GM23338 (cell line): ENCODE data around the gene NSD1. TPM values are rescaled to one million over a fixed set of nuclear protein-coding genes. Genes with fewer than 3 reads are reported as not detected.
A peak's percentile ranks its signal among the peaks of the same experiment; 100 is the strongest.

ENCODE experiments used
- ATAC-seq: fragments of 200-7000 bp; cut with Tn5 transposase; 3 replicates; pipeline ENCODE4 v1.9.1; 2020
- DNase-seq: peaks from one replicate; pipeline ENCODE4 v3.0.0-alpha.2; 2015; ENCODE audit warnings: low spot score
- H2AFZ ChIP-seq: fragments of 200-600 bp; sonication (generic); 2 replicates; pipeline ENCODE4 v1.8.0; 2016; ENCODE audit warnings: antibody characterized with exemption, mild to moderate bottlenecking, moderate library complexity
- H3F3A ChIP-seq: fragments of 200-600 bp; sonication (generic); replicated peaks from 2 replicates; pipeline ENCODE4 v1.8.0; 2017; ENCODE audit warnings: antibody characterized with exemption, mixed run types, low read depth
- H3K27ac ChIP-seq: fragments of 200-600 bp; sonication (generic); 2 replicates; pipeline ENCODE4 v1.6.1; 2016; ENCODE audit warnings: low read depth
- H3K27me3 ChIP-seq: fragments of 200-600 bp; sonication (generic); 2 replicates; pipeline ENCODE4 v1.8.0; 2016; ENCODE audit warnings: mild to moderate bottlenecking, mixed run types, moderate library complexity; ENCODE audit not compliant: insufficient read depth
- H3K36me3 ChIP-seq: fragments of 200-600 bp; sonication (generic); 2 replicates; pipeline ENCODE4 v1.8.0; 2016; ENCODE audit warnings: mild to moderate bottlenecking; ENCODE audit not compliant: insufficient read depth
- H3K4me1 ChIP-seq: fragments of 200-600 bp; sonication (generic); 2 replicates; pipeline ENCODE4 v1.8.0; 2016; ENCODE audit warnings: mild to moderate bottlenecking, moderate library complexity; ENCODE audit not compliant: insufficient read depth
- H3K4me2 ChIP-seq: fragments of 200-600 bp; sonication (generic); 2 replicates; pipeline ENCODE4 v1.7.1; 2017; ENCODE audit warnings: mixed run types
- H3K4me3 ChIP-seq: fragments of 200-600 bp; sonication (generic); 2 replicates; pipeline ENCODE4 v1.6.1; 2016; ENCODE audit warnings: mixed run types
- H3K79me2 ChIP-seq: fragments of 200-600 bp; sonication (generic); replicated peaks from 2 replicates; pipeline ENCODE4 v1.8.0; 2017; ENCODE audit warnings: mild to moderate bottlenecking; ENCODE audit not compliant: insufficient read depth
- H3K9me2 ChIP-seq: fragments of 200-600 bp; sonication (generic); 2 replicates; pipeline ENCODE4 v1.8.0; 2017; ENCODE audit not compliant: insufficient read depth
- H4K20me1 ChIP-seq: fragments of 200-600 bp; sonication (generic); replicated peaks from 2 replicates; pipeline ENCODE4 v1.8.0; 2017; ENCODE audit warnings: mild to moderate bottlenecking; ENCODE audit not compliant: insufficient read depth
- H3K27ac Mint-ChIP-seq: 2 replicates; pipeline ENCODE4 v1.8.0; 2020; ENCODE audit warnings: inconsistent platforms, mild to moderate bottlenecking, moderate library complexity, mixed read lengths
- H3K27me3 Mint-ChIP-seq: 3 replicates; pipeline ENCODE4 v1.8.0; 2022; ENCODE audit warnings: low read depth, mild to moderate bottlenecking, moderate library complexity, mixed read lengths, inconsistent platforms; ENCODE audit not compliant: insufficient read depth, poor library complexity
- H3K36me3 Mint-ChIP-seq: 3 replicates; pipeline ENCODE4 v1.8.0; 2021; ENCODE audit warnings: low read depth, mild to moderate bottlenecking, inconsistent platforms, moderate library complexity, mixed read lengths
- H3K4me1 Mint-ChIP-seq: 3 replicates; pipeline ENCODE4 v1.8.0; 2020; ENCODE audit warnings: mild to moderate bottlenecking, inconsistent platforms, mixed read lengths
- H3K4me3 Mint-ChIP-seq: 3 replicates; pipeline ENCODE4 v1.8.0; 2021; ENCODE audit warnings: moderate library complexity, mild to moderate bottlenecking, inconsistent platforms, mixed read lengths
- H3K9me3 Mint-ChIP-seq: 3 replicates; pipeline ENCODE4 v1.8.0; 2020; ENCODE audit warnings: moderate library complexity, mild to moderate bottlenecking, inconsistent platforms, mixed read lengths
- CREB1 ChIP-seq: fragments of 250-450 bp; sonication (Bioruptor Pico); IDR thresholded peaks from 2 replicates; pipeline ENCODE4 v1.5.0; 2020; ENCODE audit warnings: low read depth, mild to moderate bottlenecking, moderate library complexity
- CTCF ChIP-seq, 2 experiments: fragments of 200-600 bp in 1 of 2; sonication (generic) in 1 of 2; conservative IDR thresholded peaks; 2 replicates each; pipeline versions ENCODE4 v1.5.1 to v1.6.1; 2016 to 2017; ENCODE audit warnings: antibody characterized with exemption in 2 of 2, low read depth in 2 of 2, mild to moderate bottlenecking in 2 of 2, moderate library complexity in 1 of 2
- ETS1 ChIP-seq: IDR thresholded peaks from 2 replicates; pipeline ENCODE4 v1.6.1; 2016; ENCODE audit warnings: antibody characterized with exemption
- EZH2 ChIP-seq: fragments of 200-600 bp; sonication (generic); IDR thresholded peaks from one replicate; pipeline ENCODE4 v1.8.0; 2017; ENCODE audit warnings: antibody characterized with exemption, mild to moderate bottlenecking, low read depth; ENCODE audit not compliant: unreplicated experiment
- EZH2phosphoT487 ChIP-seq: fragments of 200-600 bp; sonication (generic); IDR thresholded peaks from one replicate; pipeline ENCODE4 v1.8.1; 2018; ENCODE audit warnings: antibody characterized with exemption; ENCODE audit not compliant: unreplicated experiment
- JUNB ChIP-seq: IDR thresholded peaks from one replicate; pipeline ENCODE4 v1.6.1; 2016; ENCODE audit warnings: antibody characterized with exemption; ENCODE audit not compliant: unreplicated experiment
- NANOG ChIP-seq: IDR thresholded peaks from 2 replicates; pipeline ENCODE4 v1.6.1; 2016; ENCODE audit warnings: antibody characterized with exemption, borderline replicate concordance
- POLR2AphosphoS5 ChIP-seq: IDR thresholded peaks from 2 replicates; pipeline ENCODE4 v1.6.1; 2016; ENCODE audit warnings: antibody characterized with exemption, low read depth
- STAT1 ChIP-seq: IDR thresholded peaks from one replicate; pipeline ENCODE4 v1.6.1; 2016; ENCODE audit warnings: antibody characterized with exemption; ENCODE audit not compliant: unreplicated experiment
- ZNF114 ChIP-seq: fragments of 250-450 bp; sonication (Bioruptor Pico); IDR thresholded peaks from 2 replicates; pipeline ENCODE4 v1.5.0; 2020; ENCODE audit warnings: mild to moderate bottlenecking, moderate library complexity
- ZNF331 ChIP-seq: fragments of 250-450 bp; sonication (Bioruptor Pico); IDR thresholded peaks from 2 replicates; pipeline ENCODE4 v1.5.0; 2020; ENCODE audit warnings: low read depth, mild to moderate bottlenecking, moderate library complexity
- ZNF462 ChIP-seq: fragments of 250-450 bp; sonication (Bioruptor Pico); IDR thresholded peaks from 2 replicates; pipeline ENCODE4 v1.5.0; 2020; ENCODE audit warnings: mild to moderate bottlenecking, moderate library complexity
- polyA plus RNA-seq: library from polyadenylated mRNA; unstranded; fragments of >200 nt; fragmentation: Nextera tagmentation; extraction: Ambion mirVana; gene quantifications from 2 replicates; pipeline ENCODE4 v1.2.1, GENCODE V29; 2016
- total RNA-seq: library from RNA; depleted of rRNA; stranded (reverse); fragments of >200 nt; shearing (Covaris generic); gene quantifications from 2 replicates; pipeline ENCODE4 v1.2.3, GENCODE V29; 2014
- TF ChIP-seq, protein P1 (sequence below): IDR thresholded peaks from one replicate; pipeline ENCODE4 v1.6.1; 2018; ENCODE audit warnings: antibody characterized with exemption; ENCODE audit not compliant: unreplicated experiment

Gene NSD1
- total and polyA plus RNA-seq, 2 experiments from 2014 or later, result 96.4 to 106 TPM

- Histone ChIP-seq H2AFZ (no peak overlapping the region), H3K36me3 (peaks cover 60% of the 10 kb centered on the region), H3K27me3 (no peaks in the 10 kb centered on the region), H3K9me2 (no peaks in the 10 kb centered on the region), H4K20me1 (peaks cover 30% of the 10 kb centered on the region), H3F3A (no peaks in the 10 kb centered on the region; the same call in 1 of the 2 replicates), H3K79me2 (peaks cover 11% of the 10 kb centered on the region; the same call in 1 of the 2 replicates), H3K4me1 (no peaks in the 10 kb centered on the region), H3K4me3 (no peak overlapping the region), H3K4me2 (no peak overlapping the region), H3K27ac (peak overlapping the region; percentile 80; the same call in 1 of the 2 replicates)
- no peak overlapping the region for H3K4me3 Mint-ChIP-seq
- no peaks in the 10 kb centered on the region; the same call in 2 of the 3 replicates for H3K9me3 Mint-ChIP-seq
- no peaks in the 10 kb centered on the region for H3K4me1 Mint-ChIP-seq
- ATAC-seq (no peak), DNase-seq (no peak)
- H3K27ac Mint-ChIP-seq, result peak overlapping the region; percentile 69
- peaks cover 12% of the 10 kb centered on the region for H3K27me3 Mint-ChIP-seq
- peaks cover 90% of the 10 kb centered on the region for H3K36me3 Mint-ChIP-seq
- TF ChIP-seq ZNF331 (CRISPR knock-in tag) (no peak), ZNF114 (CRISPR knock-in tag) (no peak), POLR2AphosphoS5 (no peak), ZNF462 (CRISPR knock-in tag) (no peak), JUNB (no peak), EZH2phosphoT487 (no peak), STAT1 (no peak), EZH2 (no peak), CREB1 (no peak), NANOG (no peak), ETS1 (no peak), CTCF (conservative IDR thresholded peaks at IDR 0.05; ENCODE audit: low read depth in 2 of 2) (no peak)
- TF ChIP-seq, protein P1, sequence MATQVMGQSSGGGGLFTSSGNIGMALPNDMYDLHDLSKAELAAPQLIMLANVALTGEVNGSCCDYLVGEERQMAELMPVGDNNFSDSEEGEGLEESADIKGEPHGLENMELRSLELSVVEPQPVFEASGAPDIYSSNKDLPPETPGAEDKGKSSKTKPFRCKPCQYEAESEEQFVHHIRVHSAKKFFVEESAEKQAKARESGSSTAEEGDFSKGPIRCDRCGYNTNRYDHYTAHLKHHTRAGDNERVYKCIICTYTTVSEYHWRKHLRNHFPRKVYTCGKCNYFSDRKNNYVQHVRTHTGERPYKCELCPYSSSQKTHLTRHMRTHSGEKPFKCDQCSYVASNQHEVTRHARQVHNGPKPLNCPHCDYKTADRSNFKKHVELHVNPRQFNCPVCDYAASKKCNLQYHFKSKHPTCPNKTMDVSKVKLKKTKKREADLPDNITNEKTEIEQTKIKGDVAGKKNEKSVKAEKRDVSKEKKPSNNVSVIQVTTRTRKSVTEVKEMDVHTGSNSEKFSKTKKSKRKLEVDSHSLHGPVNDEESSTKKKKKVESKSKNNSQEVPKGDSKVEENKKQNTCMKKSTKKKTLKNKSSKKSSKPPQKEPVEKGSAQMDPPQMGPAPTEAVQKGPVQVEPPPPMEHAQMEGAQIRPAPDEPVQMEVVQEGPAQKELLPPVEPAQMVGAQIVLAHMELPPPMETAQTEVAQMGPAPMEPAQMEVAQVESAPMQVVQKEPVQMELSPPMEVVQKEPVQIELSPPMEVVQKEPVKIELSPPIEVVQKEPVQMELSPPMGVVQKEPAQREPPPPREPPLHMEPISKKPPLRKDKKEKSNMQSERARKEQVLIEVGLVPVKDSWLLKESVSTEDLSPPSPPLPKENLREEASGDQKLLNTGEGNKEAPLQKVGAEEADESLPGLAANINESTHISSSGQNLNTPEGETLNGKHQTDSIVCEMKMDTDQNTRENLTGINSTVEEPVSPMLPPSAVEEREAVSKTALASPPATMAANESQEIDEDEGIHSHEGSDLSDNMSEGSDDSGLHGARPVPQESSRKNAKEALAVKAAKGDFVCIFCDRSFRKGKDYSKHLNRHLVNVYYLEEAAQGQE, result no peak
These were observed 136.4 kb downstream of the NSD1 start for GRCh38 chr5:177269976-177270375.
